ENCODE data around the gene CDK19.

CDK19 gene

DNA sequence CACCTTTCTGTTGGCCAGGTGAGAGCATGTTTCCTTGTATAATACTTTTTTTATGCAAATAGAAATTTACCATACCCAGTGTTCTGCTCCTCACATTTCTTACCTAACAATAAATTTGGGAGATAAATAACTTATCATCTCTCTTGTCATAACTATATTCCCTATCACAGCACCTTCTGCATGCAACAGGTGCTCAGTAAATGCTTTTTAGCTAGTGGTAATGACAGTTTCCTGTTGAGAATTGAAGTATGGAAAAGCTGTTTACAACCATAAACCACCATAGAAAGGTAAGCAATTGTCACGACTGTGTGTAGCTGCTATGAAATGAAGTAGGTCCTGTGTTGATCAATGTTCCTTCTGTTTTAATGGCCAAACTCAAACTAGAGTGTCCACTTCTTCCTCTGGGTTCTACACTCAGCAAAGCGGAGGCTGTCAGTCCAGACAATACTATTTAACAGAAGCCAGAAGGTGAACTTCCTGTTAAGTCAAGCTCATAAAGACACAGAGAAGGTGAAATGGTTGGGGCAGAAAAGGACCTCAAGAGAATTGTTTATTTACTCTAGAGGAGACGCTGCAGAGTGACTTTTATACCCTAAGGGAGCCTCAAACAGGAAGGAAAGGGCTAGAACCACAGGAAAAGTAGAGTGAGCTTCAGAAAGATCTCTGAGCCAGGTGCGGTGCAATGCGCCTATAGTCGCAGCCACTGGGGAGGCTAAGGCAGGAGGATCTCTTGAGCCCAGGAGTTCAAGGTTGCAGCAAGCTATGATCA is 254.8 kb downstream of the CDK19 start:
- H3K27ac ChIP-seq, result no peak overlapping the region
- TF ChIP-seq, protein P1, sequence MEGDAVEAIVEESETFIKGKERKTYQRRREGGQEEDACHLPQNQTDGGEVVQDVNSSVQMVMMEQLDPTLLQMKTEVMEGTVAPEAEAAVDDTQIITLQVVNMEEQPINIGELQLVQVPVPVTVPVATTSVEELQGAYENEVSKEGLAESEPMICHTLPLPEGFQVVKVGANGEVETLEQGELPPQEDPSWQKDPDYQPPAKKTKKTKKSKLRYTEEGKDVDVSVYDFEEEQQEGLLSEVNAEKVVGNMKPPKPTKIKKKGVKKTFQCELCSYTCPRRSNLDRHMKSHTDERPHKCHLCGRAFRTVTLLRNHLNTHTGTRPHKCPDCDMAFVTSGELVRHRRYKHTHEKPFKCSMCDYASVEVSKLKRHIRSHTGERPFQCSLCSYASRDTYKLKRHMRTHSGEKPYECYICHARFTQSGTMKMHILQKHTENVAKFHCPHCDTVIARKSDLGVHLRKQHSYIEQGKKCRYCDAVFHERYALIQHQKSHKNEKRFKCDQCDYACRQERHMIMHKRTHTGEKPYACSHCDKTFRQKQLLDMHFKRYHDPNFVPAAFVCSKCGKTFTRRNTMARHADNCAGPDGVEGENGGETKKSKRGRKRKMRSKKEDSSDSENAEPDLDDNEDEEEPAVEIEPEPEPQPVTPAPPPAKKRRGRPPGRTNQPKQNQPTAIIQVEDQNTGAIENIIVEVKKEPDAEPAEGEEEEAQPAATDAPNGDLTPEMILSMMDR (IDR thresholded peaks at IDR 0.05), result no peak
- TF ChIP-seq ZFX (IDR thresholded peaks at IDR 0.05; ENCODE audit: borderline replicate concordance), result no peak

Data from 22Rv1 (cell line).